ENCODE measurements around the gene KIF6.

- TF ChIP-seq CTCF (IDR thresholded peaks at IDR 0.05) = no peak
- TF ChIP-seq POLR2A (IDR thresholded peaks at IDR 0.05) = no peak
Observed at GRCh38 chr6:39599341-39599740, 125.9 kb downstream of the KIF6 start.
